IPS-18c (cell line): ENCODE data around the gene EPN2.

Source experiments
- H3K4me3 ChIP-seq: 2 replicates; pipeline ENCODE4 v1.7.0; 2013; ENCODE audit warnings: low read depth, mild to moderate bottlenecking, low read length, moderate library complexity; ENCODE audit not compliant: insufficient read depth
- H3K9me3 ChIP-seq: one replicate; pipeline ENCODE4 v1.6.1; 2013; ENCODE audit warnings: mild to moderate bottlenecking, low read length, moderate library complexity; ENCODE audit not compliant: control insufficient read depth, insufficient read depth

Gene EPN2

DNA sequence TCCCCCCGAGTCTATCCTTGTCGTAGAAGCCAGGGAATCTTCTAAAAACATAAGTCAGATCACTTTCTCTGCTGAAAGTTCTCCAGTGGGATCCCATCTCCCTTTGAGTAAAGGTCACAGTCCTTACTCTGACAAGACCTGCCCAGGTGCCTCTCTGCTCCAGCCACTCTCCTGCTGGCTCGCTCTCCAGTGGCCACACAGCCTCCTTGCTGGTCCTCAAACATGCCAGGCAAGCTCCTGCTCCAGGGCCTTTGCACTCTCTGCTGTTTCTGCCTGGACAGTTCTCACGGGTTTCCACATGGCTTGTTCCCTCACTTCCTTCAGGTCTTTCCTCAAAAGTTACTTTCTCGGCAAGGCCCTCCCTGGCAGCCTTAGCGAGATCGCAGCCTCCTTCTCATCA is 122.0 kb downstream of the EPN2 start:
- Histone ChIP-seq H3K9me3 (no peaks in the 10 kb centered on the region), H3K4me3 (no peak overlapping the region)

DNA sequence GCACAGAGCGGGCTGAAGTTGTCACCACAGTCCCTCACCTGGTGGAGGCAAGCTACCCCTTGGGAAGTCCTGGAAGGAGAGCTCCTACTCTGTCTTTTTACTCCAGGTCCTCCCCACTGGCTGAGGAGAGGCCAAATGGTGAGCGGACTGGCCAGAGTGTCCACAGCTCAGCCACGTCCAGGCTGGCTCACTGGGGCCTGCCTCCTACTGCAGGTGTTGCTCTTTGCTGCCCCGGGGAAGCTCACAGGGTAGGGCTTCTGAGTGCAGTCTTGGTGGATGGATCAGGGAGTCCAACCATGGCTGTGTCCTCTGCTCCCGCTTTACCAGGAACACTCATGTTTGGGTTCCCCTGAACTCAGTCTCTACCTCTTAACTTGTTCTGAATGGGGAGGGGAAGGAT is 122.7 kb downstream of the EPN2 start:
- Histone ChIP-seq H3K9me3 (no peaks in the 10 kb centered on the region), H3K4me3 (no peak overlapping the region)

DNA sequence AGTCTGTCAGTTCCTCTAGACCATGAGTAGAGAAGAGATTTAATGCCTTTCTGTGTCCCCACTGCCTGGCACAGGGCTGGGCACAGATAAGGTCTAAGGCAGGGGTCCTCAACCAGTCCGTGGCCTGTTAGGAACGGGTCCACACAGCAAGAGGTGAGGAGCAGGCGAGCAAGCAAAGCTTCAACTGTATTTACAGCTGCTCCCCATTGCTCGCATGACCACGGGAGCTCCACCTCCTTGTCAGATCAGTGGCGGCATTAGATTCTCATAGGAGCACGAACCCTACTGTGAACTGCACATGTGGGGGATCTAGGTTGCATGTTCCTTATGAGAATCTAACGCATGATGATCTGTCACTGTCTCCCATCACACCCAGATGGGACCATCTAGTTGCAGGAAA is 123.6 kb downstream of the EPN2 start:
- no peak overlapping the region for H3K4me3 ChIP-seq
- no peaks in the 10 kb centered on the region for H3K9me3 ChIP-seq

DNA sequence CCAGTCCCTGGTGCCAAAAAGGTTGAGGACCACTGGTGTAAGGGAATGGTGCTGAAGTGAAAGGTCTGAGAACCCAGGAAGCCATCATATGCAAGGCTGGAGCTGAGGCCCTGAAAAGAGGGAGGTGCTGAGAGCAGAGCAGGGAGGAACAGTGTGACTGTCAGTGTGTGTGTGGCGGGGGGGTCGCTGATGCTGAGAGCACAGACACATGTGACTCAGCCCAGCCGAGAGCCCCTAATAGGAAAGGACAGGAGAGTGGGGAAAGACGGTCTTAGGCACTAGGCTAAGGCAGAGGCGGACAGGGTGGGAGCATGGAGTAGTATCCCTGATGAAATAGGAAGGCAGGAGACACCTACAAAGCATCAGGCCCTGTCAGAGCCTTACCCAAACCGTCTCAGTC is 124.2 kb downstream of the EPN2 start:
- Histone ChIP-seq H3K9me3 (no peaks in the 10 kb centered on the region), H3K4me3 (no peak overlapping the region)

DNA sequence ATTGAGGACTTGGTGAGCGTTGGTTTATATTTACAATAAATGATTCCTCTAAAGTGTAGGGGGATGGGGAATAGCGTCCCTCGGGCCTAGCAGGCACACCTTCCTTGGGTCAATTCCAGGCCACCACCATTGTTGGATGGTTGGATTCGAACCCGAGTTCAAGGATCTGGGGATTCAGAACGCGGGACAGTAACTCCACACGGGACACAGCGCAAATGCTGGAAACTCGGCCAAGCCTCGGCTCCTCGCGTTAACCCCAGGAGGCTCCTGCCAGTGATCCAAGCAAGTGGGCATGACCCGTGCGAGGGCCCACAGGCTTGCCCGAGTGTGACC is 124.7 kb downstream of the EPN2 start:
- peak overlapping the region; percentile 77 for H3K4me3 ChIP-seq
- H3K9me3 ChIP-seq = no peaks in the 10 kb centered on the region

DNA sequence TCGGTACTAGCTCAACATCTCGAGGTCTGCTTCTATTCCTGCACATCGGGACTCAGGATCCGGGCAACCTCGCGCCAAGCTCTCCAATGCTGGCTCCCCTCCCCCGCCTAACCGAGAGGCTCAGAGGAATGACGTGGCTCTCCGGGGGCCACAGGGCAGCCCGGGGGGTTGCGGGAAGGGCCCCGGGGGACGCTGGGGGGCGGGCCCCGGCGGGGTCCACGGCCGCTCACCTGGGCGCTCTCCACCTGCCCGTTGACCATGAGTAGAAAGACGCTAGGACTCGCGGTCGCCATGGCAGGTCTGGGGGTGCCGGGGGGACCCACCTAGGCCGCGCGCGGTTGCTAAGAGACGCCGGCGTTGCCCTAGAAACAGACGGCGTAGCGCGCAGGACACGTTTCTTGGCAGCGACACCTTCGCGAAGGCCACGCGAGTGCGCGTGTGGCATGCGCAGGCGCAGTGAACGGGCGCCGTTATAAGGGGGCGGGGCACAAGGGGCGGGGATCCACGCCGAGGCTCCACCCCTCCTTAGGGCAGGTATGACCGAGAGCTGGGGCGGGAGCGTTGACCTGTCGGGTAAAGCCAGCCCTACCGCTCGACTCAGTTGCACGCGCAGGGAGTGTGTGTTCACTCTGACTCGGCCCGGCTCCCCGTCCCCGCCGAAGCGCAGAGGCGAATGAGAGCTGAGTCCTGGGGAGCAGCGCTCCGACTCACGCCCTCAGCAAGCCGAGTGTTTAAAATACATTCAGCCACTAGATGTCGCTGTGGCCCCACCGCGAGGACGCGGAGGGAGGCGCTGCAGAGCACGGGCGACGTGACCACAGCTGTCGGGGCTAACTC is 125.3 kb downstream of the EPN2 start, which contains the start of gene B9D1:
B9D1 (minus strand) TSS at position 447 of the 837 bp plus-strand sequence; CDS start at position 293, 154 bp downstream.
- no peaks in the 10 kb centered on the region for H3K9me3 ChIP-seq
- H3K4me3 ChIP-seq = peak within 1 kb of the TSS; percentile 77

DNA sequence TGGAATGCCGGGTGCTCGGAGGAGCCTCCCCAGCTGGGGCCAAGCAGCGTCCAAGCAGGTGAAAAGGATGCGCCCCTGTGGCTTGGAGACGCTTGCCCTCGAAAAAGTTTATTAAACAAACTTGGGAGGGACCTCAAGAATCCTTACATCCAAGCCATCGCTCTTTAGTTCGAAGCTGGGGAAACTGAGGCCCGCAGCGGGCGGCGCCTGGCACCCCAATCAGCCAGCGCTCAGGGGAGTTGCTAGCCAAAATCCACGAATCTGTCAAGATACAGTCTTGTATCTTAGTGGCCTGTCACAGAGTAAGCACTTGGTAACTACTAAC is 125.9 kb downstream of the EPN2 start:
- Histone ChIP-seq H3K9me3 (no peaks in the 10 kb centered on the region), H3K4me3 (peak overlapping the region; percentile 77; the same call in 1 of the 2 replicates)

DNA sequence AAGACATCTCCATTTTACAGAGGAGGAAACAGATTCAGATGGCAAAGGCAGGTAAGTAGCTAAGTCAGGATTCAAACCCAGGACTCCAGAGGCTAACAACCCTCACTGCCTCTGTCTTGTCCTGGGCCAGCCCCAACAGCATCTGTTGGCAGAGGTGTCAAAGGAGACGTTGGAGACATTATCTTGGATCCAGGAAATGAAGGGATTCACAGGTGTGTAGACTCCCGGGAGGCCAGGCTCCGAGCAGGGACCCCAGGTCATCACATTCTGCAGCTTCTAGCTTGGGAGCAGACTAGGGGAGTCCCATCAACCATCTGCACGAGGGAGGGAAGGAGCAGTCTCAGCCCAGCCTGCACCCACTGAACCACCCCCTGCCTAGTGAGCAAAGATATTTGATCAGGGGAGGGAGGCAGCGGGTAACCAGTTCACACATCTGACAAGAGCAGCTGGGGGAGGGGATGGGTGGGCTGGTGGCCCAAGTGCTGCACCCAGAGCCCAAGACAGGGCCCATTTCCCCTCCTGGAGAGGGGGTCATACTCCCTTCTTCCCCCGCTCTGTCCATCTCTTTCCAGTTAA is 126.4 kb downstream of the EPN2 start:
- no peaks in the 10 kb centered on the region for H3K9me3 ChIP-seq
- H3K4me3 ChIP-seq = no peak overlapping the region

DNA sequence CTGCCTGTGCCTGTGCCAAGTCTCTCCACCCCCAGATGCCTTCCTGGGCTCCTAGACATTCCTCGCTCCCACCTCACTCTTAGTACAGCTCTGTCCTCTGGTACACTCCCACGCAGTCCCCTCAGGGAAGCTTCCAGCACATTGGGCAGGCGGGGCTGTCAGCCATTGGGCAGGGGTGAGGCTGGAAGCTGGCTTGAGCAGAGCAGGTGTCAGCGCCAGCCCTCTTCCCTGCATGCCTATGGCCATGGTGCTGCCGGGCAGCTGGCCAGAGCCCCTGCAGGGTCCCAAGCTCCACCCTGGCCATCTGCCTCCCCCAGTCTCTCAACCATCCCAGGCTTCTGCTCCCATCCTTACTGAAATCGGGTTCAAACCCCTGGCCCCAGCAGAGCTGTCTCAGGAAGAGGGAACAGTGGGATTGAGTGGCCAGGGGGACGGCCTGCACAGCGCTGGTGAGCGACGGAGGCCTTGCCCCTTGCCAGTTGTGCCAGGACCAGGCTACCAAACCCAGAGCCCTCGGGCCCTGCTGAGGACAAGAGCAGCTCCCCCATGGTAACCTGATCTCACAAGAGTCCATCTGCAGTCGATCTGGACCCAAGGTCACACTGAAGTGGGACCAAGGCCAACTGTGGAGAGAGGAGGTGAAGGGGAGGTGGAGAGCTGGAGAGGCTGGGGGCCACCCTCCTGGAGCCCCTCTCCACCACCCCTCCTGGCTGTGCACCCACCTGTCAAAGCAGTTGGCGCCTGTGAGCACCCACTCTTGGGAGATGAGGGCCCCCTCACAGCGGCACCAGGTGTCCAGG is 127.7 kb downstream of the EPN2 start:
- no peaks in the 10 kb centered on the region for H3K9me3 ChIP-seq

DNA sequence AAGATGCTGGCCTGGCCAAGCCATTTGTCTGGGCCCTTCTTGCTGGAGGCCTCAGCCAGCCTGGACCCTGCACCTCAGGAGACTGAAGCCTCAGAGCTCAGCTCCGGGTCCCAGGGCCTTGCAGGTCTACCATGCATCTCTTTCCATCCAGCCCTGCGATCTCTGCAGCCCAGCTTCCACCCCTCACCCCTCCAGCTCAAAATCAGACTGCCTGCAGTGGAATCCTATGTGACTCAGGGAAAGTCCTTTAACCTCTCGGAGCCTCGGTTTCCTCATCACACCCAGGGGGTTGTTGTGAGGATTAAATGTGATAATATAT is 128.3 kb downstream of the EPN2 start:
- H3K9me3 ChIP-seq = no peaks in the 10 kb centered on the region
- H3K4me3 ChIP-seq = no peak overlapping the region

More for the DNA sequence above, 127.7 kb downstream of the EPN2 start:
- H3K4me3 ChIP-seq = no peak overlapping the region

DNA sequence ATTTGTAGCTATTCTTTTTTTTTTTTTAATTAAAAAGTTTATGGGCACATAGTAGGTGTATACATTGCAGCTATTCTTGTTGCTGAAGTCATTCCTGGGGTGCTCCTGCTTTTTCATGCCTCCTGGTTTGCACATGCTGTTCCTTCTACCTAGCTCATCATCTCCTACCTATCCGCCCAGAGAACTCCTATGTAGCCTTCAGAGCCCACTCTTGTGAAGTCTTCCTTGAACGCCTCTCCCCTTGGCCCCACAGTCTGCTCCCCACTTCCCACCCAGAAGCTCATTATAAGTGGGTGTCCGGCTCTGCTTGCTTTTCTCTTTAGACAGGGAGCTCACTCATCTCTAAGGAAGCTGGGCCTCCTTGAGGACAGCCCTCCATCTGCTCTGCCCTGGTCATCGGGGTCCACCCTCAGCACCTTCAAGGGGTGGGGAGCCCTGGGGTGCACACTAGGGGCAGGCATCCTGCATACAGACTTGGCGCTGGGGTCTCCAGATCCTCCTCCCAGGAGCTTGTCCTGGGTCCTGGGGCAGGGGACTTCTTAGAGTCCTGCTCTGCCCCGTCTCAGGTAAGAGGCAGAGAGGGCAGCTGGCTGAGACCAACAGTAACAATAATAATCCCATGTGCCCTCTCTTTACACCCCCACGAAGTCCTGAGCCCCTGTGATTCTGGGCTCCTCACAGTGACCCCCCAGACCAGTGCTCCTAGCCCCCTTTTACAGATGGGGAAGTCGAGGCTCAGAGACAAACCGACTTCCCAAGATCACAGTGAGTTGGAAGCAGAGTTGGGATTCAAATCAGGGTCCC is 128.9 kb downstream of the EPN2 start:
- Histone ChIP-seq H3K9me3 (no peaks in the 10 kb centered on the region), H3K4me3 (no peak overlapping the region)

DNA sequence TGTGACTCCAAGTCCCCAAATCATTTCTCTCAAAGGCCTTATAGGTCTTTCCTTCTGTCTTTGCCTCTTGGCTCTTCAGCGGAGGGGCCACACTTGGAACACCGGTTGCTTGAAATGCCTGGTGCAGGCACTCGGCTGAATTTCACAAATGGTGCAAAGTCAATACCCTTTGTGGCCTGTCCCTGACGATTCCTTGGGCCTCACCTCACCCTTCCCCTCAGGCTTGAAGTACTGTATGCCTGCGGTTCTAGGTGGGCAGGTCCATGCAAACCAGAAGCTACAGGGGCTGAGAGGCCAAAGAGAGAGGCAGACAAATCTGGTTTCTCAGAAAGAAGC is 129.4 kb downstream of the EPN2 start:
- H3K9me3 ChIP-seq = no peaks in the 10 kb centered on the region
- H3K4me3 ChIP-seq = no peak overlapping the region

DNA sequence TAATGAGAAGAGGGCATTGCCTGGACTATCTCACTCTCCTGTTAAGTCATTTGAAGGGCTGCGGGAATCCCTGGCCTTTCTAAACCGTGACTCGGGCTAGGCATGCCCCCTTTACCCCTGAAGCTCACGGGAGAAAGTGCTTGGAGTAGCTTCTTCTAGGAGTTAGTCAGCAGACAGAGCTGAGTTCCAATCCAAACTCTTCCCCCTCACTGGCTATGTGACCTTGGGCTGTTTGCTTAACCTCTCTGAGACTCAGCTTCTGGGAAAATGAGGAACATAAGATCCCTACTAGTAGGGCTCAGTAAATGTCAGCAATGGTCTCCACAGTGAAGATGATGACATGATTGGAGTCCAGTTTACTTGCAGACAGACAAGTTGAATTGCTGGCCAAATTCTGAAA is 131.1 kb downstream of the EPN2 start:
- Histone ChIP-seq H3K4me3 (no peak overlapping the region), H3K9me3 (no peaks in the 10 kb centered on the region)

DNA sequence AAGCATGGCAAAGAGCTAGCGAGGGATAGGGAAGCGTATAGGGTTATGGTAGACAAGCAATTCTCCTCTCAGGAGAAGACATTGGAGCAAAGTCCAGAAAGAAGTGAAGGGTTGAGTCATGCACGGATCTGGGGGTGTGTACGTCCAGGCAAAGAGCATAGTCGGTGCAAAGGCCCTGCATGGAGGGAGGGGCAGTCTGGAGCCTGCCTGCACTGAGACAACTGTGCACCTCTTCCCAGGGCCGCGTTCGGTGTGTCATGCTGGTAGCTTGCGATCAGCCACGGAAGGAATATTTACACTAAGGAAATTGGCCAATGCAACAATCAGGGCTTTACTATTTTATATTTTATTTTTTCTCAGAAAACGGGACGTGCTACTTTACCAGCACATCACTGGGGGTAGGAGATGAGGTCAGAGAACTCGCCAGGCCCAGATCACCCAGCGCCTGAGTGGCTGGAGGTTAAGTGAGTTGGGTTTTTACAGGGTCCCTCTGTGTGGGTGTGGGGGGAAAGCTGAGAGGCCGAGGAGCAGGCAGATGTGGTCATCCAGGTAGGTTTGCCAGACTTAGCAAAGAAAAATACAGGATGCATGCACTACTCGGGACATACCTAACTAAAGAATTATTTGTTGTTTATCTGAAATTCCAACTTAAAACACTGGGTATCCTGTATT is 132.1 kb downstream of the EPN2 start:
- no peaks in the 10 kb centered on the region for H3K9me3 ChIP-seq
- no peak overlapping the region for H3K4me3 ChIP-seq

DNA sequence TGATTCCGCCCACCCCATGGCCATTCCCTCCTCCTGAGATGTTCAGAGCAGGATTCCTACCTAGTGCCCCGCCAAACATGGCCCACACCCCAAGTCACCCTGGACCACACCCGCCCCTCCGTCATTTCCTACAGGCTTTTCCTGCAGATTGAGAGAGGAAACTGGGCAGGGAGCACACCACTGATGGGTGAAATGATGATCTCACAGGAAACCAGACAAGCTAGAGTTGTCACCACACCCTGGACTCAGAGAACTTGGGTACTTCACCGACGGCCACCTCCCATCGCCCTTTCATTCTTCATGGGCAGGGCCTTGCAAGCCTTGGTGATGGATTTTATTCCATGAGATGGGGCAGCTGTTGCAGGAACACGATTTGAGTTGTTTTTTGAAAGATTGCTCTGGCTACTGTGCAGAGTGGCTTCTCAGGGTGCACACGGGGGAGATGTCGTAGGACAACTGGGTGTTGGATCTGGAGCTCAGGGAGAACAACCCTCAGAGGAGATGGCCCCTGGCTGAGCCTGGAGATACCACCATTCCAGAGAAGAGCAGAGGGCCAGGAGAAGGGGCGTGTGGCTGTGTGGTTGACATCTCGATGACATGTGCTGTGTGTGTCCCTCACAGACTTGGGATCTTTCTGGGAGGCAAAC is 132.8 kb downstream of the EPN2 start:
- Histone ChIP-seq H3K4me3 (no peak overlapping the region), H3K9me3 (no peaks in the 10 kb centered on the region)

DNA sequence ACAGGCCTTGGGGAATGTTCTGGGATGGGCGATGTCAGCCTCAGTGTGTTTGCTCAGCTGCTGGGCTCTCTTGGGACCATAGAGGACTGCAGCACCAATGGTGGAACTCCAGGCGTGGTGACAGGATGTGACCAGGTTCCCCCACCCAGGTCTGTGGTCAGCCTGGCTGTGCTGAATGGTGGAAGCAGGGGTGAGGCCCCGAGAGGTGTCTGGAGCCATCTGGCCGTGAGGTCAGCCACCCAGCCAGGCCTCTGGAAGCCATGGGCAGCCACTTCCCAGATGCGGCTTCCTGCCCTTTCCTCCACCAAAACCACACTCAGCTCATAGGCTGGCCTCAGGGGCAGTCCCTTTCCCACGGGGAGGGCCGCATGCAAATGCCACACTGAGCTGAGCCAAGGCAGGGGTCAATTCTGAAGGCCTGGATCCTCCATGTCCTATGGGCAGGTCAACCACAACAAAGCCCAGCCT is 133.4 kb downstream of the EPN2 start:
- no peaks in the 10 kb centered on the region for H3K9me3 ChIP-seq

More for the DNA sequence above, 133.4 kb downstream of the EPN2 start:
- H3K4me3 ChIP-seq = no peak overlapping the region
